ENCODE data around the gene PCNT. TPM values are rescaled to one million over a fixed set of nuclear protein-coding genes. Genes with fewer than 3 reads are reported as not detected.

PCNT gene
- total RNA-seq, 1 experiment from 2014 or later: 34.0 TPM

DNA sequence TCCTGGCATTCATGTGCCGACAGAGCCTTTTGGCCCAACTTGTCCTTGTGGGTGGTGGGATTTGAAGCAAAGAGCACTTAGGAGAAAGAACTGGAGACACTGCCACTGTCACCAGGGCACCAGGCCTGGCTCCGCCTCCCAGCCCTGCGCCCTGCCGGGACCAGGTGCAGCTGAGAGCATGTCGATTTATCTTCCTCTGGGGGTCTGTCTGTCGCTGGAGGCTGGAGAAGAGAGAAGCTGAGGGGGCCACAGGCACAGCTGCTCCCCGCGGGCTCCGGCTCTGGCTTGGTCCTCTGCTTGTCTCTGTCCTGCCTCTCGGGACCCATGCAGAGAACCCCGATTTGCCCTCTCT lies 28.2 kb downstream of the PCNT start:
- Mint-ChIP-seq H3K27me3 (ENCODE audit: insufficient read depth, unreplicated experiment) (no peaks in the 10 kb centered on the region), H3K36me3 (ENCODE audit: insufficient read depth, unreplicated experiment) (peaks cover 68% of the 10 kb centered on the region), H3K9me3 (ENCODE audit: unreplicated experiment) (no peaks in the 10 kb centered on the region), H3K4me3 (ENCODE audit: unreplicated experiment) (no peak overlapping the region), H3K27ac (ENCODE audit: low read depth, unreplicated experiment) (no peak overlapping the region), H3K4me1 (ENCODE audit: insufficient read depth, unreplicated experiment) (no peaks in the 10 kb centered on the region)
- no TSS peak for BruUV-seq (replicated peaks)
- DNase-seq (ENCODE audit: unreplicated experiment): no peak
- ChIA-PET POLR2A (no interaction called here), CTCF (no interaction called here)
- TF ChIP-seq, protein P1, sequence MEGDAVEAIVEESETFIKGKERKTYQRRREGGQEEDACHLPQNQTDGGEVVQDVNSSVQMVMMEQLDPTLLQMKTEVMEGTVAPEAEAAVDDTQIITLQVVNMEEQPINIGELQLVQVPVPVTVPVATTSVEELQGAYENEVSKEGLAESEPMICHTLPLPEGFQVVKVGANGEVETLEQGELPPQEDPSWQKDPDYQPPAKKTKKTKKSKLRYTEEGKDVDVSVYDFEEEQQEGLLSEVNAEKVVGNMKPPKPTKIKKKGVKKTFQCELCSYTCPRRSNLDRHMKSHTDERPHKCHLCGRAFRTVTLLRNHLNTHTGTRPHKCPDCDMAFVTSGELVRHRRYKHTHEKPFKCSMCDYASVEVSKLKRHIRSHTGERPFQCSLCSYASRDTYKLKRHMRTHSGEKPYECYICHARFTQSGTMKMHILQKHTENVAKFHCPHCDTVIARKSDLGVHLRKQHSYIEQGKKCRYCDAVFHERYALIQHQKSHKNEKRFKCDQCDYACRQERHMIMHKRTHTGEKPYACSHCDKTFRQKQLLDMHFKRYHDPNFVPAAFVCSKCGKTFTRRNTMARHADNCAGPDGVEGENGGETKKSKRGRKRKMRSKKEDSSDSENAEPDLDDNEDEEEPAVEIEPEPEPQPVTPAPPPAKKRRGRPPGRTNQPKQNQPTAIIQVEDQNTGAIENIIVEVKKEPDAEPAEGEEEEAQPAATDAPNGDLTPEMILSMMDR (IDR thresholded peaks at IDR 0.05; ENCODE audit: unreplicated experiment): no peak
- intact Hi-C loops (cut with micrococcal nuclease): no loop called here

DNA sequence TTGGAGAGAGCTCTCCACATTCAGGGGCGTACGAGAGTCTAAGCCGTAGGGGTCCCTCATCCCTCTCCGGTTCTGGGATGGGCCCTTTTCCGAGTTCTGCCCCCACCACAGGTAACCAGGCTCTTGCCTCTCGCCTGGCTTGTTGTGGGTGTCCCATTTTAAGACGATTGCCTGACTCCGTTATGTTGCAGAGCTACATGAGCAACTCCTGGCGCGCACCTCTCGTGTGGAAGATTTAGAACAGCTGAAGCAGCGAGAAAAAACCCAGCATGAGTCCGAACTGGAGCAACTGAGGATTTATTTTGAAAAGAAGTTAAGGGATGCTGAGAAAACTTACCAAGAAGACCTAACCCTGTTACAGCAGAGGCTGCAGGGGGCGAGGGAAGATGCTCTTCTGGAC lies 29.0 kb downstream of the PCNT start:
- no peaks in the 10 kb centered on the region for H3K4me1 Mint-ChIP-seq (ENCODE audit: insufficient read depth, unreplicated experiment)
- intact Hi-C loops (cut with micrococcal nuclease): no loop called here
- no peaks in the 10 kb centered on the region for H3K27me3 Mint-ChIP-seq (ENCODE audit: insufficient read depth, unreplicated experiment)
- H3K4me3 Mint-ChIP-seq (ENCODE audit: unreplicated experiment): no peak overlapping the region
- H3K9me3 Mint-ChIP-seq (ENCODE audit: unreplicated experiment): no peaks in the 10 kb centered on the region
- CTCF ChIA-PET: interaction anchor here (0.7 kb wide), 1 partner anchor 22 kb away, joined by 3 read pairs; no protein-coding TSS in a partner anchor
- POLR2A ChIA-PET: no interaction called here
- H3K36me3 Mint-ChIP-seq (ENCODE audit: insufficient read depth, unreplicated experiment): peaks cover 76% of the 10 kb centered on the region
- DNase-seq (ENCODE audit: unreplicated experiment): no peak
- no TSS peak for BruUV-seq (replicated peaks)
- TF ChIP-seq, protein P1 (IDR thresholded peaks at IDR 0.05; ENCODE audit: unreplicated experiment): no peak
- no peak overlapping the region for H3K27ac Mint-ChIP-seq (ENCODE audit: low read depth, unreplicated experiment)

- Mint-ChIP-seq H3K9me3 (ENCODE audit: unreplicated experiment) (no peaks in the 10 kb centered on the region), H3K4me1 (ENCODE audit: insufficient read depth, unreplicated experiment) (no peaks in the 10 kb centered on the region), H3K4me3 (ENCODE audit: unreplicated experiment) (no peak overlapping the region), H3K27me3 (ENCODE audit: insufficient read depth, unreplicated experiment) (no peaks in the 10 kb centered on the region), H3K27ac (ENCODE audit: low read depth, unreplicated experiment) (no peak overlapping the region), H3K36me3 (ENCODE audit: insufficient read depth, unreplicated experiment) (peaks cover 75% of the 10 kb centered on the region)
- ChIA-PET POLR2A (no interaction called here), CTCF (no interaction called here)
- TF ChIP-seq, protein P1 (IDR thresholded peaks at IDR 0.05; ENCODE audit: unreplicated experiment): no peak
- BruUV-seq (replicated peaks): no TSS peak
- intact Hi-C loops (cut with micrococcal nuclease): no loop called here
- no peak for DNase-seq (ENCODE audit: unreplicated experiment)
These were observed 30.1 kb downstream of the PCNT start for GRCh38 chr21:46354046-46354445.

DNA sequence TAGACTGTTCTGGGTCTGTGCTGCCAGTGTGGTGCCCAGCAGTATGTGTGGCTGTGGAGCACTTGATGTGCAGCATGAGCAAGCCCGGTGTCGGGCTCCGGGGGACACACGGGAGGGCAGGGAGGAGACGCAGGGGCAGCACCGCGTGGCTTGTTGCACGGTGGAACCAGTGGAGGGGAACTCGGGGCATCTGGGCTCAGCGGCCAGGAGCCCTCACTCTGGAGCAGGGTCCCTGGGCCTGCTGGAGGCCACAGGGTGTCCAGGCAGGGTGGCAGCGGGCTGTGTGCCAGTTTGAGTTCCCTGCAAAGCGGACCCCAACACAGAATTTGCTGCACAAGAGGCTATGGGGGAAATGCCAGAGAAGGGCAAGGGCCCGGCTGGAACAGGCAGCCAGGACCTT lies 30.6 kb downstream of the PCNT start:
- POLR2A ChIA-PET: no interaction called here
- no peak for DNase-seq (ENCODE audit: unreplicated experiment)
- no TSS peak for BruUV-seq (replicated peaks)
- peaks cover 72% of the 10 kb centered on the region for H3K36me3 Mint-ChIP-seq (ENCODE audit: insufficient read depth, unreplicated experiment)
- TF ChIP-seq, protein P1 (IDR thresholded peaks at IDR 0.05; ENCODE audit: unreplicated experiment): no peak
- CTCF ChIA-PET: no interaction called here
- no peaks in the 10 kb centered on the region for H3K9me3 Mint-ChIP-seq (ENCODE audit: unreplicated experiment)
- intact Hi-C loops (cut with micrococcal nuclease): no loop called here
- no peak overlapping the region for H3K4me3 Mint-ChIP-seq (ENCODE audit: unreplicated experiment)
- no peak overlapping the region for H3K27ac Mint-ChIP-seq (ENCODE audit: low read depth, unreplicated experiment)
- H3K27me3 Mint-ChIP-seq (ENCODE audit: insufficient read depth, unreplicated experiment): no peaks in the 10 kb centered on the region
- H3K4me1 Mint-ChIP-seq (ENCODE audit: insufficient read depth, unreplicated experiment): no peaks in the 10 kb centered on the region

All from MCF 10A (cell line).